Measurements from ENCODE around the gene ELF1.

ELF1 gene

GRCh38 chr13:41012536-41012935 lies 6.6 kb downstream of the ELF1 start:
- 94% methylated on average over 2 of the region's 2 CpGs for WGBS

GRCh38 chr13:41011382-41011956 lies 7.6 kb downstream of the ELF1 start:
- Histone ChIP-seq H2AFZ (ENCODE audit: low read depth, low read length) (no peak overlapping the region), H4K8ac (ENCODE audit: low read length) (no peak overlapping the region), H2BK5ac (ENCODE audit: low read depth, low read length, poor library complexity, severe bottlenecking) (no peak overlapping the region), H3K9ac (ENCODE audit: low read length) (no peak overlapping the region), H3K18ac (ENCODE audit: low read depth in 1 of 2, low read length in 2 of 2) (no peak overlapping the region), H3K9me3 (ENCODE audit: control insufficient read depth, low read length) (no peaks in the 10 kb centered on the region), H2BK15ac (ENCODE audit: low read depth, poor library complexity, severe bottlenecking) (no peak overlapping the region), H2BK12ac (ENCODE audit: low read length in 2 of 2) (no peak overlapping the region), H3K27ac (ENCODE audit: low read length, poor library complexity, severe bottlenecking) (no peak overlapping the region), H3K36me3 (ENCODE audit: control insufficient read depth in 1 of 2, insufficient read depth in 2 of 2, low read depth in 1 of 2, low read length in 2 of 2) (peaks cover 0 to 5% of the 10 kb centered on the region in 2 experiments), H3K4ac (ENCODE audit: low read depth in 1 of 2, low read length in 2 of 2) (no peak overlapping the region), H4K91ac (ENCODE audit: low read length) (no peak overlapping the region), H3K4me3 (ENCODE audit: insufficient read depth in 1 of 2, low read depth in 1 of 2, low read length in 2 of 2) (no peak overlapping the region), H3K23ac (ENCODE audit: low read length in 2 of 2) (no peak overlapping the region), H3K4me2 (ENCODE audit: low read length, poor library complexity, severe bottlenecking) (no peak overlapping the region), H3K4me1 (ENCODE audit: control insufficient read depth, insufficient read depth, low read depth, low read length) (peaks cover 2% of the 10 kb centered on the region), H2AK5ac (ENCODE audit: low read length, severe bottlenecking) (no peak overlapping the region), H2BK120ac (ENCODE audit: low read depth, low read length) (no peak overlapping the region), H3K14ac (ENCODE audit: low read length in 2 of 2) (no peak overlapping the region), H3K27me3 (ENCODE audit: control insufficient read depth in 1 of 2, insufficient read depth in 1 of 2, low read length in 2 of 2) (no peaks in the 10 kb centered on the region), H3K79me1 (replicated peaks; ENCODE audit: low read length, poor library complexity, severe bottlenecking) (peaks cover 5% of the 10 kb centered on the region)
- no peak for DNase-seq
- 98% methylated on average over 3 of the region's 4 CpGs for WGBS

More at GRCh38 chr13:41012536-41012935, 6.6 kb downstream of the ELF1 start:
- no peak overlapping the region for H3K4ac ChIP-seq (ENCODE audit: low read depth in 1 of 2, low read length in 2 of 2)
- no peak overlapping the region for H3K27ac ChIP-seq (ENCODE audit: low read length, poor library complexity, severe bottlenecking)
- no peak overlapping the region for H3K14ac ChIP-seq (ENCODE audit: low read length in 2 of 2)
- H2BK5ac ChIP-seq (ENCODE audit: low read depth, low read length, poor library complexity, severe bottlenecking), result no peak overlapping the region
- H4K91ac ChIP-seq (ENCODE audit: low read length), result no peak overlapping the region
- DNase-seq, result no peak
- peaks cover 4% of the 10 kb centered on the region for H3K79me1 ChIP-seq (replicated peaks; ENCODE audit: low read length, poor library complexity, severe bottlenecking)
- H3K9ac ChIP-seq (ENCODE audit: low read length), result no peak overlapping the region
- H3K36me3 ChIP-seq (ENCODE audit: control insufficient read depth in 1 of 2, insufficient read depth in 2 of 2, low read depth in 1 of 2, low read length in 2 of 2), result peaks cover 0 to 5% of the 10 kb centered on the region in 2 experiments
- H2AK5ac ChIP-seq (ENCODE audit: low read length, severe bottlenecking), result no peak overlapping the region
- H2BK12ac ChIP-seq (ENCODE audit: low read length in 2 of 2), result no peak overlapping the region
- H3K4me2 ChIP-seq (ENCODE audit: low read length, poor library complexity, severe bottlenecking), result no peak overlapping the region
- H3K4me1 ChIP-seq (ENCODE audit: control insufficient read depth, insufficient read depth, low read depth, low read length), result peaks cover 2% of the 10 kb centered on the region
- H3K23ac ChIP-seq (ENCODE audit: low read length in 2 of 2), result no peak overlapping the region
- H3K9me3 ChIP-seq (ENCODE audit: control insufficient read depth, low read length), result no peaks in the 10 kb centered on the region
- no peak overlapping the region for H2BK15ac ChIP-seq (ENCODE audit: low read depth, poor library complexity, severe bottlenecking)
- H3K18ac ChIP-seq (ENCODE audit: low read depth in 1 of 2, low read length in 2 of 2), result no peak overlapping the region
- no peak overlapping the region for H2BK120ac ChIP-seq (ENCODE audit: low read depth, low read length)
- H2AFZ ChIP-seq (ENCODE audit: low read depth, low read length), result no peak overlapping the region
- H3K27me3 ChIP-seq (ENCODE audit: control insufficient read depth in 1 of 2, insufficient read depth in 1 of 2, low read length in 2 of 2), result no peaks in the 10 kb centered on the region
- H4K8ac ChIP-seq (ENCODE audit: low read length), result no peak overlapping the region
- no peak overlapping the region for H3K4me3 ChIP-seq (ENCODE audit: insufficient read depth in 1 of 2, low read depth in 1 of 2, low read length in 2 of 2)

GRCh38 chr13:41008349-41008980 lies 10.7 kb downstream of the ELF1 start:
- H4K8ac ChIP-seq (ENCODE audit: low read length), result no peak overlapping the region
- no peak overlapping the region for H2BK120ac ChIP-seq (ENCODE audit: low read depth, low read length)
- peak overlapping the region; percentile 11 for H3K9ac ChIP-seq (ENCODE audit: low read length)
- H3K4me3 ChIP-seq (ENCODE audit: insufficient read depth in 1 of 2, low read depth in 1 of 2, low read length in 2 of 2), result peak overlapping the region in 1 of 2 experiments; percentile 8
- peak; percentile 78 for DNase-seq
- no peak overlapping the region for H2AK5ac ChIP-seq (ENCODE audit: low read length, severe bottlenecking)
- H3K23ac ChIP-seq (ENCODE audit: low read length in 2 of 2), result no peak overlapping the region
- no peaks in the 10 kb centered on the region for H3K9me3 ChIP-seq (ENCODE audit: control insufficient read depth, low read length)
- H3K4me1 ChIP-seq (ENCODE audit: control insufficient read depth, insufficient read depth, low read depth, low read length), result peaks cover 2% of the 10 kb centered on the region
- no peak overlapping the region for H3K4me2 ChIP-seq (ENCODE audit: low read length, poor library complexity, severe bottlenecking)
- H3K14ac ChIP-seq (ENCODE audit: low read length in 2 of 2), result no peak overlapping the region
- H3K79me1 ChIP-seq (replicated peaks; ENCODE audit: low read length, poor library complexity, severe bottlenecking), result peaks cover 5% of the 10 kb centered on the region
- WGBS, result 80% methylated on average over 1 of the region's 2 CpGs
- H2BK12ac ChIP-seq (ENCODE audit: low read length in 2 of 2), result no peak overlapping the region
- no peak overlapping the region for H3K27ac ChIP-seq (ENCODE audit: low read length, poor library complexity, severe bottlenecking)
- H3K36me3 ChIP-seq (ENCODE audit: control insufficient read depth in 1 of 2, insufficient read depth in 2 of 2, low read depth in 1 of 2, low read length in 2 of 2), result peaks cover 0 to 5% of the 10 kb centered on the region in 2 experiments
- H3K4ac ChIP-seq (ENCODE audit: low read depth in 1 of 2, low read length in 2 of 2), result no peak overlapping the region
- no peak overlapping the region for H2BK15ac ChIP-seq (ENCODE audit: low read depth, poor library complexity, severe bottlenecking)
- H3K27me3 ChIP-seq (ENCODE audit: control insufficient read depth in 1 of 2, insufficient read depth in 1 of 2, low read length in 2 of 2), result no peaks in the 10 kb centered on the region
- H3K18ac ChIP-seq (ENCODE audit: low read depth in 1 of 2, low read length in 2 of 2), result no peak overlapping the region
- H2AFZ ChIP-seq (ENCODE audit: low read depth, low read length), result no peak overlapping the region
- no peak overlapping the region for H2BK5ac ChIP-seq (ENCODE audit: low read depth, low read length, poor library complexity, severe bottlenecking)
- no peak overlapping the region for H4K91ac ChIP-seq (ENCODE audit: low read length)

DNA sequence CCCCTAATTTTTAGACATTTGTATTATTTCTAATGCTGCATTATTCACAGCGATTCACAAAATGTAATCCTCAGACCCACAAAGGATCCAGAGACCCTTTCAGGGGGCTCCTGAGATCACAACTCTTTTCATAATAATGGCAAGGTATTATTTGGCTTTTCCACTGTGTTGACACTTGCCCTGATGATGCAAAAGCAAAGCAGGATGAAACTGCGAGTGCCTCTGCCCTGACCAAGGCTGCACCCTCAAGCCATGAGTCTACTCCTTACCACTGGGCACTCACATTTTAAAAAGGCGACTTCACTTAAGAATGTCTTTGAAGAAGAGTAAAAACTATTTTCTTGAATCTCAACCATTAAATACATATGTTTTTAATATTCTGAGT lies 11.4 kb downstream of the ELF1 start:
- WGBS, result 91% methylated on average over 2 of the region's 3 CpGs
- H3K4me2 ChIP-seq (ENCODE audit: low read length, poor library complexity, severe bottlenecking), result no peak overlapping the region

More for the DNA sequence above, 11.4 kb downstream of the ELF1 start:
- no peak overlapping the region for H2AFZ ChIP-seq (ENCODE audit: low read depth, low read length)
- DNase-seq, result no peak
- no peaks in the 10 kb centered on the region for H3K27me3 ChIP-seq (ENCODE audit: control insufficient read depth in 1 of 2, insufficient read depth in 1 of 2, low read length in 2 of 2)
- peaks cover 2% of the 10 kb centered on the region for H3K4me1 ChIP-seq (ENCODE audit: control insufficient read depth, insufficient read depth, low read depth, low read length)
- no peak overlapping the region for H3K4ac ChIP-seq (ENCODE audit: low read depth in 1 of 2, low read length in 2 of 2)
- H2AK5ac ChIP-seq (ENCODE audit: low read length, severe bottlenecking), result no peak overlapping the region
- H3K4me3 ChIP-seq (ENCODE audit: insufficient read depth in 1 of 2, low read depth in 1 of 2, low read length in 2 of 2), result peak overlapping the region in 1 of 2 experiments; percentile 8
- H3K23ac ChIP-seq (ENCODE audit: low read length in 2 of 2), result no peak overlapping the region
- no peaks in the 10 kb centered on the region for H3K9me3 ChIP-seq (ENCODE audit: control insufficient read depth, low read length)
- peaks cover 5% of the 10 kb centered on the region for H3K79me1 ChIP-seq (replicated peaks; ENCODE audit: low read length, poor library complexity, severe bottlenecking)
- no peak overlapping the region for H4K91ac ChIP-seq (ENCODE audit: low read length)
- H2BK15ac ChIP-seq (ENCODE audit: low read depth, poor library complexity, severe bottlenecking), result no peak overlapping the region
- no peak overlapping the region for H2BK12ac ChIP-seq (ENCODE audit: low read length in 2 of 2)
- no peaks in the 10 kb centered on the region for H3K36me3 ChIP-seq (ENCODE audit: control insufficient read depth in 1 of 2, insufficient read depth in 2 of 2, low read depth in 1 of 2, low read length in 2 of 2)
- H3K27ac ChIP-seq (ENCODE audit: low read length, poor library complexity, severe bottlenecking), result no peak overlapping the region
- no peak overlapping the region for H4K8ac ChIP-seq (ENCODE audit: low read length)
- peak overlapping the region; percentile 11 for H3K9ac ChIP-seq (ENCODE audit: low read length)
- H2BK5ac ChIP-seq (ENCODE audit: low read depth, low read length, poor library complexity, severe bottlenecking), result no peak overlapping the region
- no peak overlapping the region for H3K18ac ChIP-seq (ENCODE audit: low read depth in 1 of 2, low read length in 2 of 2)
- no peak overlapping the region for H2BK120ac ChIP-seq (ENCODE audit: low read depth, low read length)
- no peak overlapping the region for H3K14ac ChIP-seq (ENCODE audit: low read length in 2 of 2)
